Ovary (tissue), 3 donors: ENCODE data around the gene TPBG.

Source experiments
- EP300 ChIP-seq: sonication (generic); formaldehyde crosslinking; IDR thresholded peaks from one replicate; pipeline ENCODE4 v1.6.1; 2017; ENCODE audit warnings: antibody characterized with exemption
- POLR2A ChIP-seq: fragments of 450-650 bp; IDR thresholded peaks from one replicate; pipeline ENCODE4 v1.6.1; 2017; ENCODE audit warnings: antibody characterized with exemption, mild to moderate bottlenecking, moderate library complexity
- TF ChIP-seq, protein P1 (sequence below), 3 donors: fragments of 450-650 bp in 2 of 3; fragments of 200-600 bp in 1 of 3; IDR thresholded peaks; one replicate each; pipeline versions ENCODE4 v1.5.1 to v1.8.0; 2016 to 2022; ENCODE audit warnings: antibody characterized with exemption in 3 of 3, mild to moderate bottlenecking in 1 of 3
- donor health status: DM: no; HTN: no; CAD: no.

DNA sequence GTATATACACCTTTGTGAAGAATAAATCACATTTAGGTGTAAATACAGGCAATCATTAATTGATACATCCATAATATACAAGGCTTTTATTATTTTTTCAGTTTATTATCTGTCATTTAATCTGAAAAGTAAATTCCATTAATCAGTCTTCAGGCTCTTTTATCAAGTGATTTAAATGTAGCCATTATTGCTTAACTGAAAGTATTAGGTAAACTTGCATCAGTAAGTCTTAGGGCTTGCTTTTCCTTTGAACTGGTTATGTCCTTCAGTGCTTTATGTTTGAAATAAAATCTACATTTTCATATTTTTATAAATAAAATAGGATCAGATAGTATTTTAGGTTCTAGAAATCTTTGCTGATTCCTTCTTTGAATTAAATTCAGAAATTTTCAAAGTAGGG is 4.1 kb downstream of the TPBG start:
- TF ChIP-seq POLR2A (no peak), EP300 (no peak)
- TF ChIP-seq, protein P1, sequence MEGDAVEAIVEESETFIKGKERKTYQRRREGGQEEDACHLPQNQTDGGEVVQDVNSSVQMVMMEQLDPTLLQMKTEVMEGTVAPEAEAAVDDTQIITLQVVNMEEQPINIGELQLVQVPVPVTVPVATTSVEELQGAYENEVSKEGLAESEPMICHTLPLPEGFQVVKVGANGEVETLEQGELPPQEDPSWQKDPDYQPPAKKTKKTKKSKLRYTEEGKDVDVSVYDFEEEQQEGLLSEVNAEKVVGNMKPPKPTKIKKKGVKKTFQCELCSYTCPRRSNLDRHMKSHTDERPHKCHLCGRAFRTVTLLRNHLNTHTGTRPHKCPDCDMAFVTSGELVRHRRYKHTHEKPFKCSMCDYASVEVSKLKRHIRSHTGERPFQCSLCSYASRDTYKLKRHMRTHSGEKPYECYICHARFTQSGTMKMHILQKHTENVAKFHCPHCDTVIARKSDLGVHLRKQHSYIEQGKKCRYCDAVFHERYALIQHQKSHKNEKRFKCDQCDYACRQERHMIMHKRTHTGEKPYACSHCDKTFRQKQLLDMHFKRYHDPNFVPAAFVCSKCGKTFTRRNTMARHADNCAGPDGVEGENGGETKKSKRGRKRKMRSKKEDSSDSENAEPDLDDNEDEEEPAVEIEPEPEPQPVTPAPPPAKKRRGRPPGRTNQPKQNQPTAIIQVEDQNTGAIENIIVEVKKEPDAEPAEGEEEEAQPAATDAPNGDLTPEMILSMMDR (IDR thresholded peaks at IDR 0.05): no peak
